Testis (tissue), 3 donors: ENCODE results near the gene CPNE4. TPM values are rescaled to one million over a fixed set of nuclear protein-coding genes. Genes with fewer than 3 reads are reported as not detected.

Experiments used
- DNase-seq: peaks from one replicate; pipeline ENCODE4 v3.0.0-alpha.2; 2019
- H3K27ac ChIP-seq, 2 donors: fragments of 200-600 bp; sonication (generic); one replicate each; pipeline ENCODE4 v1.5.1; 2019
- H3K27me3 ChIP-seq: fragments of 200-600 bp; sonication (generic); one replicate; pipeline ENCODE4 v1.5.1; 2019
- H3K36me3 ChIP-seq: fragments of 200-600 bp; sonication (generic); one replicate; pipeline ENCODE4 v1.5.1; 2017; ENCODE audit warnings: low read depth; ENCODE audit errors: missing control alignments
- H3K4me1 ChIP-seq: fragments of 200-600 bp; sonication (generic); one replicate; pipeline ENCODE4 v1.5.1; 2019
- H3K4me3 ChIP-seq, 2 donors: fragments of 200-600 bp; sonication (generic); one replicate each; pipeline ENCODE4 v1.5.1; 2017 to 2019
- H3K9me3 ChIP-seq: fragments of 200-600 bp; sonication (generic); one replicate; pipeline ENCODE4 v1.5.1; 2017
- CTCF ChIP-seq, 3 experiments: fragments of 450-650 bp in 2 of 3; fragments of 200-600 bp in 1 of 3; sonication (generic) in 1 of 3; IDR thresholded peaks; one replicate each; pipeline ENCODE4 v1.5.1; 2016 to 2019; ENCODE audit warnings: antibody characterized with exemption in 3 of 3, mild to moderate bottlenecking in 2 of 3, moderate library complexity in 1 of 3
- POLR2A ChIP-seq: fragments of 450-650 bp; IDR thresholded peaks from one replicate; pipeline ENCODE4 v1.6.1; 2017; ENCODE audit warnings: antibody characterized with exemption, mild to moderate bottlenecking, moderate library complexity
- WGBS, 2 donors: methylation state at CpG; one replicate each; pipeline ENCODE4 v1.1.5; 2018; 5-methylcytosine and 5-hydroxymethylcytosine counted together
- intact Hi-C: fragments of 100-400 bp; cut with DNase I; formaldehyde crosslinking; loops from one replicate; pipeline ENCODE4 v1.15.1; 2023; ENCODE audit warnings: low total_unique reads
- polyA plus RNA-seq: library from polyadenylated mRNA; stranded (reverse); fragments of 350-450 nt; fragmentation: Illumina TruSeq; extraction: RNeasy Lipid Tissue Mini Kit (QIAGEN cat#74804); gene quantifications from one replicate; pipeline ENCODE4 v1.2.3, GENCODE V29; 2014; ENCODE audit warnings: low read depth, low replicate concordance; ENCODE audit not compliant: insufficient read depth
- total RNA-seq, 2 donors: library from RNA; depleted of rRNA; stranded (reverse); fragments of >200 nt; gene quantifications; one replicate each; pipeline ENCODE4 v1.2.3, GENCODE V29; 2016

The CPNE4 gene
- total and polyA plus RNA-seq, 3 donors from 2014 or later, result 2.4 to 8.4 (median 4.5) TPM

- Histone ChIP-seq H3K4me3 (no peak overlapping the region), H3K36me3 (no peaks in the 10 kb centered on the region), H3K27me3 (no peaks in the 10 kb centered on the region), H3K27ac (no peak overlapping the region), H3K9me3 (no peaks in the 10 kb centered on the region), H3K4me1 (no peaks in the 10 kb centered on the region)
- TF ChIP-seq POLR2A (no peak), CTCF (IDR thresholded peaks at IDR 0.05) (no peak)
- DNase-seq, result no peak
- WGBS, 2 donors, result 74 to 83% methylated on average over 5 of the region's 5 CpGs
- intact Hi-C loops, result no loop called here
Observed at GRCh38 chr3:131819381-131820055, 215.3 kb downstream of the CPNE4 start.

- no peak for TF ChIP-seq CTCF (IDR thresholded peaks at IDR 0.05)
- TF ChIP-seq POLR2A, result no peak
- H3K9me3 ChIP-seq, result no peaks in the 10 kb centered on the region
- no peak overlapping the region for H3K27ac ChIP-seq
- intact Hi-C loops, result no loop called here
- 74 to 83% methylated on average over 1 of the region's 1 CpG for WGBS, 2 donors
- no peak overlapping the region for H3K4me3 ChIP-seq
- no peaks in the 10 kb centered on the region for H3K36me3 ChIP-seq
- H3K27me3 ChIP-seq, result no peaks in the 10 kb centered on the region
- no peak for DNase-seq
- H3K4me1 ChIP-seq, result no peaks in the 10 kb centered on the region
Observed at GRCh38 chr3:131812433-131812832, 222.4 kb downstream of the CPNE4 start.

GRCh38 chr3:131811481-131811880, 223.3 kb downstream of the CPNE4 start:
- no peak overlapping the region for H3K27ac ChIP-seq
- no peak for DNase-seq
- no peaks in the 10 kb centered on the region for H3K9me3 ChIP-seq
- H3K27me3 ChIP-seq, result no peaks in the 10 kb centered on the region
- no peaks in the 10 kb centered on the region for H3K36me3 ChIP-seq
- no peak overlapping the region for H3K4me3 ChIP-seq
- TF ChIP-seq POLR2A (no peak), CTCF (IDR thresholded peaks at IDR 0.05) (no peak)
- WGBS, 2 donors, result 87 to 95% methylated on average over 2 of the region's 2 CpGs
- intact Hi-C loops, result no loop called here
- H3K4me1 ChIP-seq, result no peaks in the 10 kb centered on the region

- H3K4me1 ChIP-seq, result no peaks in the 10 kb centered on the region
- H3K4me3 ChIP-seq, result no peak overlapping the region
- WGBS, 2 donors, result 91 to 92% methylated on average over 3 of the region's 3 CpGs
- H3K9me3 ChIP-seq, result no peaks in the 10 kb centered on the region
- H3K36me3 ChIP-seq, result no peaks in the 10 kb centered on the region
- H3K27me3 ChIP-seq, result no peaks in the 10 kb centered on the region
- TF ChIP-seq CTCF (IDR thresholded peaks at IDR 0.05) (no peak), POLR2A (no peak)
- no peak for DNase-seq
- no peak overlapping the region for H3K27ac ChIP-seq
- intact Hi-C loops, result no loop called here
Observed at GRCh38 chr3:131807822-131808221, 227.0 kb downstream of the CPNE4 start.

- Histone ChIP-seq H3K36me3 (no peaks in the 10 kb centered on the region), H3K4me3 (no peak overlapping the region), H3K9me3 (no peaks in the 10 kb centered on the region), H3K27me3 (no peaks in the 10 kb centered on the region), H3K27ac (no peak overlapping the region), H3K4me1 (no peaks in the 10 kb centered on the region)
- intact Hi-C loops, result no loop called here
- no peak for DNase-seq
- WGBS, 2 donors, result 80 to 81% methylated on average over 4 of the region's 4 CpGs
- TF ChIP-seq CTCF (IDR thresholded peaks at IDR 0.05) (no peak), POLR2A (no peak)
Observed at GRCh38 chr3:131806736-131807135, 228.1 kb downstream of the CPNE4 start.
